Measurements from ENCODE around the gene TLCD3B.

TLCD3B gene

GRCh38 chr16:29978564-29979270 lies 52.4 kb downstream of the TLCD3B start:
- H3K4me1 ChIP-seq (ENCODE audit: insufficient read depth, poor library complexity, severe bottlenecking) = peaks cover 11% of the 10 kb centered on the region
- H3K9me3 ChIP-seq (ENCODE audit: severe bottlenecking) = no peaks in the 10 kb centered on the region
- H3K27me3 ChIP-seq (ENCODE audit: insufficient read depth, poor library complexity, severe bottlenecking) = no peaks in the 10 kb centered on the region
- H3K36me3 ChIP-seq (ENCODE audit: low read depth) = peaks cover 74% of the 10 kb centered on the region
- H3K4me3 ChIP-seq (ENCODE audit: severe bottlenecking) = no peak overlapping the region
- H3K27ac ChIP-seq (ENCODE audit: poor library complexity, severe bottlenecking) = no peak overlapping the region
- peak; percentile 51 for DNase-seq (ENCODE audit: low spot score)
- ATAC-seq (ENCODE audit: low read depth) = no peak
- TF ChIP-seq CTCF (IDR thresholded peaks at IDR 0.05; ENCODE audit: poor library complexity, severe bottlenecking) = no peak

- ATAC-seq (ENCODE audit: low read depth) (no peak), DNase-seq (ENCODE audit: low spot score) (no peak)
- Histone ChIP-seq H3K9me3 (ENCODE audit: severe bottlenecking) (no peaks in the 10 kb centered on the region), H3K27me3 (ENCODE audit: insufficient read depth, poor library complexity, severe bottlenecking) (no peaks in the 10 kb centered on the region), H3K27ac (ENCODE audit: poor library complexity, severe bottlenecking) (no peak overlapping the region), H3K4me3 (ENCODE audit: severe bottlenecking) (no peak overlapping the region), H3K36me3 (ENCODE audit: low read depth) (peaks cover 68% of the 10 kb centered on the region), H3K4me1 (ENCODE audit: insufficient read depth, poor library complexity, severe bottlenecking) (peaks cover 11% of the 10 kb centered on the region)
- no peak for TF ChIP-seq CTCF (IDR thresholded peaks at IDR 0.05; ENCODE audit: poor library complexity, severe bottlenecking)
Observed at GRCh38 chr16:29978081-29978480, 53.0 kb downstream of the TLCD3B start.

GRCh38 chr16:29977063-29977825 lies 53.8 kb downstream of the TLCD3B start:
- H3K27ac ChIP-seq (ENCODE audit: poor library complexity, severe bottlenecking) = no peak overlapping the region
- H3K9me3 ChIP-seq (ENCODE audit: severe bottlenecking) = no peaks in the 10 kb centered on the region
- H3K36me3 ChIP-seq (ENCODE audit: low read depth) = peaks cover 59% of the 10 kb centered on the region
- no peak overlapping the region for H3K4me3 ChIP-seq (ENCODE audit: severe bottlenecking)
- DNase-seq (ENCODE audit: low spot score) (no peak), ATAC-seq (ENCODE audit: low read depth) (no peak)
- no peaks in the 10 kb centered on the region for H3K27me3 ChIP-seq (ENCODE audit: insufficient read depth, poor library complexity, severe bottlenecking)
- TF ChIP-seq CTCF (IDR thresholded peaks at IDR 0.05; ENCODE audit: poor library complexity, severe bottlenecking) = no peak
- H3K4me1 ChIP-seq (ENCODE audit: insufficient read depth, poor library complexity, severe bottlenecking) = peaks cover 11% of the 10 kb centered on the region

- Histone ChIP-seq H3K4me3 (ENCODE audit: severe bottlenecking) (peak overlapping the region; percentile 74), H3K9me3 (ENCODE audit: severe bottlenecking) (no peaks in the 10 kb centered on the region), H3K27me3 (ENCODE audit: insufficient read depth, poor library complexity, severe bottlenecking) (no peaks in the 10 kb centered on the region), H3K36me3 (ENCODE audit: low read depth) (peaks cover 53% of the 10 kb centered on the region), H3K4me1 (ENCODE audit: insufficient read depth, poor library complexity, severe bottlenecking) (peaks cover 11% of the 10 kb centered on the region), H3K27ac (ENCODE audit: poor library complexity, severe bottlenecking) (no peak overlapping the region)
- no peak for ATAC-seq (ENCODE audit: low read depth)
- DNase-seq (ENCODE audit: low spot score) = no peak
- TF ChIP-seq CTCF (IDR thresholded peaks at IDR 0.05; ENCODE audit: poor library complexity, severe bottlenecking) = no peak
Observed at GRCh38 chr16:29975811-29976511, 55.1 kb downstream of the TLCD3B start.
